ENCODE results near the gene TMPRSS6. TPM values are rescaled to one million over a fixed set of nuclear protein-coding genes. Genes with fewer than 3 reads are reported as not detected.
A peak's percentile ranks its signal among the peaks of the same experiment; 100 is the strongest.

The TMPRSS6 gene
- total and polyA plus RNA-seq, 2 of the 13 experiments (the other 11 are each of a cell fraction or from before 2014, with no cell fraction given) = 4.2 to 4.8 TPM

DNA sequence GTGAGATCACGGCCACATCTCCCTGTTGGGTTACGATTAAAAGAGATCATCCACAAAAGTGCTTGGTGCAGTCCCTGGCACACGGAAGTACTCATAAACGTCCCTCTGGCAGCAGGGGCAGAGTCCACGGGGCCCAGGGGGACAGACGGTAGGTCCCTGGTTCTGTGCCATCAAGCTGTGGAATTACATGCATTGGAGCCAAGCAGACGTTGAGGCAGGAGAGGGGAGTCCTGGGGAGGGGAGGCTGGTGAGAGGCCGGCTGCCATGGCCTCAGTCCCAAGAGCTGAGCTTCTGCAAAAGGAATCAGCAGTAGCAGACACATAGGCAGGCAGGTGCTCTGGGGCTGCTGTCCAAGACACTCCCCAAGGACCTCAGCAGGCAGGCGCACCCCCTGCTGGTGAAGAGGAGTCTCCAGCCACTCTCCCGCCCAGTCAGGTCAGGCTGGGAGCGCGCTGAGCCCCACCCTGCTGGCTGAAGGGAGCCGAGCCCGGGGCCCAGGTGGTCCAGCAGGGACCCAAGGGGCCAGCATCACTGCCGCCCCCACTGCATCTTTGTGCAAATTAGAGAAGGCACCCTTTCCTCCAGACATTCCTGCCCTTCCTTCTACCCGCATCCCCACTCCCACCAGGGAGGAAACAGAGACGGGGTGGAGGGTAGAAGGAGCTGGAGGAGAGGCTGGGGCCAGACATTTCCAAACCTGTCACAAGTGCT is 65.5 kb downstream of the TMPRSS6 start (continued):
- TF ChIP-seq, protein P1, sequence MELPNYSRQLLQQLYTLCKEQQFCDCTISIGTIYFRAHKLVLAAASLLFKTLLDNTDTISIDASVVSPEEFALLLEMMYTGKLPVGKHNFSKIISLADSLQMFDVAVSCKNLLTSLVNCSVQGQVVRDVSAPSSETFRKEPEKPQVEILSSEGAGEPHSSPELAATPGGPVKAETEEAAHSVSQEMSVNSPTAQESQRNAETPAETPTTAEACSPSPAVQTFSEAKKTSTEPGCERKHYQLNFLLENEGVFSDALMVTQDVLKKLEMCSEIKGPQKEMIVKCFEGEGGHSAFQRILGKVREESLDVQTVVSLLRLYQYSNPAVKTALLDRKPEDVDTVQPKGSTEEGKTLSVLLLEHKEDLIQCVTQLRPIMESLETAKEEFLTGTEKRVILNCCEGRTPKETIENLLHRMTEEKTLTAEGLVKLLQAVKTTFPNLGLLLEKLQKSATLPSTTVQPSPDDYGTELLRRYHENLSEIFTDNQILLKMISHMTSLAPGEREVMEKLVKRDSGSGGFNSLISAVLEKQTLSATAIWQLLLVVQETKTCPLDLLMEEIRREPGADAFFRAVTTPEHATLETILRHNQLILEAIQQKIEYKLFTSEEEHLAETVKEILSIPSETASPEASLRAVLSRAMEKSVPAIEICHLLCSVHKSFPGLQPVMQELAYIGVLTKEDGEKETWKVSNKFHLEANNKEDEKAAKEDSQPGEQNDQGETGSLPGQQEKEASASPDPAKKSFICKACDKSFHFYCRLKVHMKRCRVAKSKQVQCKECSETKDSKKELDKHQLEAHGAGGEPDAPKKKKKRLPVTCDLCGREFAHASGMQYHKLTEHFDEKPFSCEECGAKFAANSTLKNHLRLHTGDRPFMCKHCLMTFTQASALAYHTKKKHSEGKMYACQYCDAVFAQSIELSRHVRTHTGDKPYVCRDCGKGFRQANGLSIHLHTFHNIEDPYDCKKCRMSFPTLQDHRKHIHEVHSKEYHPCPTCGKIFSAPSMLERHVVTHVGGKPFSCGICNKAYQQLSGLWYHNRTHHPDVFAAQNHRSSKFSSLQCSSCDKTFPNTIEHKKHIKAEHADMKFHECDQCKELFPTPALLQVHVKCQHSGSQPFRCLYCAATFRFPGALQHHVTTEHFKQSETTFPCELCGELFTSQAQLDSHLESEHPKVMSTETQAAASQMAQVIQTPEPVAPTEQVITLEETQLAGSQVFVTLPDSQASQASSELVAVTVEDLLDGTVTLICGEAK (IDR thresholded peaks at IDR 0.05) = no peak
- TF ChIP-seq, protein P1 (CRISPR knock-in tag; IDR thresholded peaks at IDR 0.05) = no peak
- TF ChIP-seq TGIF2 (CRISPR knock-in tag; IDR thresholded peaks at IDR 0.05) = no peak
- TF ChIP-seq AHR (CRISPR knock-in tag; IDR thresholded peaks at IDR 0.05) = 0 out of 2 replicates have a peak, but pooled peaks have one; percentile 68
- no peak for TF ChIP-seq SMAD3 (CRISPR knock-in tag; IDR thresholded peaks at IDR 0.05)
- TF ChIP-seq NKX3-1 (CRISPR knock-in tag; IDR thresholded peaks at IDR 0.05) = 0 out of 2 replicates have a peak, but pooled peaks have one; percentile 33
- TF ChIP-seq ZNF33A (CRISPR knock-in tag; IDR thresholded peaks at IDR 0.05; ENCODE audit: borderline replicate concordance) = no peak
- TF ChIP-seq ZNF790 (CRISPR knock-in tag; IDR thresholded peaks at IDR 0.05; ENCODE audit: borderline replicate concordance) = no peak
- peak; percentile 52; the same call in 1 of the 2 replicates for TF ChIP-seq TAF1 (CRISPR knock-in tag; IDR thresholded peaks at IDR 0.05)
- TF ChIP-seq NR2C2 (CRISPR knock-in tag; IDR thresholded peaks at IDR 0.05; ENCODE audit: borderline replicate concordance) = peak; percentile 56
- TF ChIP-seq KDM6A (CRISPR knock-in tag; IDR thresholded peaks at IDR 0.05; ENCODE audit: low read depth) = peak; percentile 74; the same call in 1 of the 2 replicates
- TF ChIP-seq ZNF589 (CRISPR knock-in tag; conservative IDR thresholded peaks at IDR 0.05) = 0 out of 2 replicates have a peak, but pooled peaks have one; percentile 46
- no peak for TF ChIP-seq MBD4 (IDR thresholded peaks at IDR 0.05; ENCODE audit: borderline replicate concordance, low read length)
- TF ChIP-seq SIN3B (IDR thresholded peaks at IDR 0.05; ENCODE audit: low read length) = no peak
- TF ChIP-seq KDM1A (CRISPR knock-in tag; IDR thresholded peaks at IDR 0.05) = no peak
- TF ChIP-seq KMT2A (CRISPR knock-in tag; IDR thresholded peaks at IDR 0.05) = no peak
- TF ChIP-seq, protein P2, sequence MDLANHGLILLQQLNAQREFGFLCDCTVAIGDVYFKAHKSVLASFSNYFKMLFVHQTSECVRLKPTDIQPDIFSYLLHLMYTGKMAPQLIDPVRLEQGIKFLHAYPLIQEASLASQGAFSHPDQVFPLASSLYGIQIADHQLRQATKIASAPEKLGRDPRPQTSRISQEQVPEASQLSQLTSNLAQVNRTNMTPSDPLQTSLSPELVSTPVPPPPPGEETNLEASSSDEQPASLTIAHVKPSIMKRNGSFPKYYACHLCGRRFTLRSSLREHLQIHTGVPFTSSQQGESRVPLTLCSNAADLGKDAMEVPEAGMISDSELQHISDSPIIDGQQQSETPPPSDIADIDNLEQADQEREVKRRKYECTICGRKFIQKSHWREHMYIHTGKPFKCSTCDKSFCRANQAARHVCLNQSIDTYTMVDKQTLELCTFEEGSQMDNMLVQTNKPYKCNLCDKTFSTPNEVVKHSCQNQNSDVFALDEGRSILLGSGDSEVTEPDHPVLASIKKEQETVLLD (CRISPR knock-in tag; IDR thresholded peaks at IDR 0.05; ENCODE audit: low read depth) = no peak
- TF ChIP-seq, protein P3, sequence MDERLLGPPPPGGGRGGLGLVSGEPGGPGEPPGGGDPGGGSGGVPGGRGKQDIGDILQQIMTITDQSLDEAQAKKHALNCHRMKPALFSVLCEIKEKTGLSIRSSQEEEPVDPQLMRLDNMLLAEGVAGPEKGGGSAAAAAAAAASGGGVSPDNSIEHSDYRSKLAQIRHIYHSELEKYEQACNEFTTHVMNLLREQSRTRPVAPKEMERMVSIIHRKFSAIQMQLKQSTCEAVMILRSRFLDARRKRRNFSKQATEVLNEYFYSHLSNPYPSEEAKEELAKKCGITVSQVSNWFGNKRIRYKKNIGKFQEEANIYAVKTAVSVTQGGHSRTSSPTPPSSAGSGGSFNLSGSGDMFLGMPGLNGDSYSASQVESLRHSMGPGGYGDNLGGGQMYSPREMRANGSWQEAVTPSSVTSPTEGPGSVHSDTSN (CRISPR knock-in tag; IDR thresholded peaks at IDR 0.05) = no peak
- TF ChIP-seq SMYD3 (CRISPR knock-in tag; IDR thresholded peaks at IDR 0.05) = no peak
